HEK293 (cell line): Measurements from ENCODE around the gene SART3.

Source experiments
- CTCF ChIP-seq: fragments of 450-650 bp; formaldehyde crosslinking; IDR thresholded peaks from 2 replicates; pipeline ENCODE4 v1.5.1; 2016; ENCODE audit warnings: missing biosample characterization, missing genetic modification characterization
- ELK4 ChIP-seq: IDR thresholded peaks from 2 replicates; pipeline ENCODE4 v1.6.1; 2011; ENCODE audit warnings: mild to moderate bottlenecking, low read depth, low read length, borderline replicate concordance
- HOXC10 ChIP-seq: sonication (generic); formaldehyde crosslinking; IDR thresholded peaks from 2 replicates; pipeline ENCODE4 v1.8.1; 2023; ENCODE audit warnings: mild to moderate bottlenecking, missing genetic modification reagents
- REST ChIP-seq: fragments of 450-650 bp; formaldehyde crosslinking; IDR thresholded peaks from 2 replicates; pipeline ENCODE4 v1.5.1; 2016; ENCODE audit warnings: missing biosample characterization, missing genetic modification characterization
- ZBTB7A ChIP-seq: fragments of 450-650 bp; formaldehyde crosslinking; IDR thresholded peaks from 2 replicates; pipeline ENCODE4 v1.5.1; 2016; ENCODE audit warnings: low read depth, missing biosample characterization, missing genetic modification characterization
- ZNF23 ChIP-seq: fragments of 450-650 bp; formaldehyde crosslinking; IDR thresholded peaks from 2 replicates; pipeline ENCODE4 v1.5.1; 2016; ENCODE audit warnings: missing biosample characterization, missing genetic modification characterization, borderline replicate concordance
- ZNF24 ChIP-seq: fragments of 450-650 bp; formaldehyde crosslinking; IDR thresholded peaks from 2 replicates; pipeline ENCODE4 v1.5.1; 2016; ENCODE audit warnings: missing biosample characterization, missing genetic modification characterization
- ZNF501 ChIP-seq: fragments of 450-650 bp; formaldehyde crosslinking; IDR thresholded peaks from 2 replicates; pipeline ENCODE4 v1.5.1; 2016; ENCODE audit warnings: missing biosample characterization, missing genetic modification characterization
- ZNF777 ChIP-seq: fragments of 450-650 bp; formaldehyde crosslinking; IDR thresholded peaks from 2 replicates; pipeline ENCODE4 v1.5.1; 2017; ENCODE audit warnings: missing biosample characterization, missing genetic modification characterization, borderline replicate concordance

- TF ChIP-seq ZNF24 (tag by site-specific recombination): no peak
- no peak for TF ChIP-seq CTCF
- no peak for TF ChIP-seq ELK4
- TF ChIP-seq HOXC10 (CRISPR knock-in tag): no peak
- no peak for TF ChIP-seq ZNF777
- no peak for TF ChIP-seq ZNF501 (tag by site-specific recombination)
- TF ChIP-seq ZNF23: no peak
- TF ChIP-seq REST: no peak
- TF ChIP-seq ZBTB7A: no peak
Observed at GRCh38 chr12:108559748-108560147, 1.2 kb downstream of the SART3 start.
